HG02870 (cell line): ENCODE results near the gene CCL11.

Experiments
- ATAC-seq: cut with Tn5 transposase; IDR thresholded peaks from one replicate; pipeline ENCODE4 v1.9.1; 2021; ENCODE audit warnings: mild to moderate bottlenecking, moderate library complexity; ENCODE audit not compliant: unreplicated experiment

Gene CCL11

GRCh38 chr17:34285286-34285792 lies at the start of gene CCL11:
TSS of gene CCL11 (plus strand) at chr17:34285742. CDS start at chr17:34285809, 67 bp downstream.
- no peak for ATAC-seq

- ATAC-seq, result no peak
Observed at GRCh38 chr17:34236281-34236892, 49.2 kb upstream of the CCL11 start.

GRCh38 chr17:34237458-34237857 lies 48.1 kb upstream of the CCL11 start:
- ATAC-seq, result no peak

GRCh38 chr17:34241062-34241461 lies 44.5 kb upstream of the CCL11 start:
- no peak for ATAC-seq

GRCh38 chr17:34242587-34243363 lies 42.8 kb upstream of the CCL11 start:
- no peak for ATAC-seq

- no peak for ATAC-seq
Observed at GRCh38 chr17:34243364-34244320, 41.9 kb upstream of the CCL11 start.

- no peak for ATAC-seq
Observed at GRCh38 chr17:34245351-34245905, 40.1 kb upstream of the CCL11 start.

GRCh38 chr17:34246446-34246845 lies 39.1 kb upstream of the CCL11 start:
- ATAC-seq, result no peak

- ATAC-seq, result no peak
Observed at GRCh38 chr17:34246881-34247280, 38.7 kb upstream of the CCL11 start.

- no peak for ATAC-seq
Observed at GRCh38 chr17:34248511-34249024, 37.0 kb upstream of the CCL11 start.

- no peak for ATAC-seq
Observed at GRCh38 chr17:34249061-34249460, 36.5 kb upstream of the CCL11 start.

GRCh38 chr17:34249478-34249877 lies 36.1 kb upstream of the CCL11 start:
- ATAC-seq, result no peak

- ATAC-seq, result no peak
Observed at GRCh38 chr17:34251186-34251585, 34.4 kb upstream of the CCL11 start.

GRCh38 chr17:34252095-34252443 lies 33.5 kb upstream of the CCL11 start:
- ATAC-seq, result no peak

- no peak for ATAC-seq
Observed at GRCh38 chr17:34252444-34253138, 33.0 kb upstream of the CCL11 start.

- ATAC-seq, result no peak
Observed at GRCh38 chr17:34253139-34253525, 32.4 kb upstream of the CCL11 start.

- no peak for ATAC-seq
Observed at GRCh38 chr17:34254146-34254545, 31.4 kb upstream of the CCL11 start.

GRCh38 chr17:34254651-34255380 lies 30.7 kb upstream of the CCL11 start, which contains the start of gene CCL2:
TSS of gene CCL2 (plus strand) at chr17:34255285. CDS start at chr17:34255350, 65 bp downstream.
- no peak for ATAC-seq

- ATAC-seq, result no peak
Observed at GRCh38 chr17:34255381-34255732, 30.2 kb upstream of the CCL11 start.
